HUES6 (cell line): Measurements from ENCODE around the gene ATP2A3.

Experiments used
- H3K27ac ChIP-seq: 2 replicates; pipeline ENCODE4 v1.7.0; 2013; ENCODE audit warnings: low read depth, mild to moderate bottlenecking, low read length, inconsistent platforms
- H3K27me3 ChIP-seq: 2 replicates; pipeline ENCODE4 v1.6.1; 2013; ENCODE audit warnings: low read length; ENCODE audit not compliant: control insufficient read depth, insufficient read depth
- H3K36me3 ChIP-seq: 2 replicates; pipeline ENCODE4 v1.6.1; 2013; ENCODE audit warnings: low read length; ENCODE audit not compliant: control insufficient read depth, insufficient read depth
- H3K4me1 ChIP-seq: 2 replicates; pipeline ENCODE4 v1.6.1; 2013; ENCODE audit warnings: low read length; ENCODE audit not compliant: control insufficient read depth, insufficient read depth
- H3K4me3 ChIP-seq: 2 replicates; pipeline ENCODE4 v1.5.1; 2013; ENCODE audit warnings: low read depth, low read length
- H3K9ac ChIP-seq: one replicate; pipeline ENCODE4 v1.6.1; 2013; ENCODE audit warnings: mild to moderate bottlenecking, low read length
- H3K9me3 ChIP-seq: 2 replicates; pipeline ENCODE4 v1.6.1; 2013; ENCODE audit warnings: low read depth, low read length; ENCODE audit not compliant: control insufficient read depth, insufficient read depth

The ATP2A3 gene

DNA sequence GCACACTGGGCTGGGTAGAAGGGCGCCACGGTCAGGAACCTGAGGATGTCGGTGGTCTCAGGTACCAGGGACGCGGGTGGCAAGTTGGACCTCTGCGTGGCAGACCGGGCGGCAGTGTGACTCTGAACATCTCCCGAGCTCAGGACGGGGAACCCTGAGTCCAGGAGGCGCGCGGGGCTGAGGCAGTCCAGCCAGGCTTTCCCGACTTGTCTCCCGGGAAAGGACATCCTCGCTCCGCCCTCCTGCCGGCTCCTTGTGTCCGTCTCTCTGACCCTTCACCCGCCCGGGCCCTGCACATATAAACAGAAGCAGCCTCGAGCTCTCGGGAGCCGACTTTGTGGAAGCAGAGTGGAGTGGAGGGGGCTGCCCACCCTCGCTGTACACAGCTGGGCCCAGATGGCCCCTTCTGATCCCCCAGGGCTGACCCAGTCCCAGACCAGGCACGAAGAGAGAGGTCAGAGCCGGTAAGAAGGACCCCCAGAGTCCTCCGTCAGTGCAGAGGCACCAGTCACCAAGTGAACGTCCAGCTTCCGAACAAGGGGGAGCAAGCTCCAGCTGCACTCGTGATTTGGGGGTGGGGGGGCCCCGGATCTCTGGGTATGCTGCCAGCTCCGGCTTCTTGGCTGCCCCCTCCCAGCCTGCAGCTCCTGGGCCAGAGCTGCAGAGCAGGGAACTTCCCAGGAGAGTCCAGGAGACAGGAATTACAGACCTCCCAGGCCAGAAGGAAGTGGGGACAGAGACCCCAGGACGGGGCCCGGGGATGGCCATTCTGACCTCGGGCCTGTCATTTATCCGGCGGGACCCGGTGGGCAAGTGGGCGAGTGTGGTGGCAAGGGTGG, 39.5 kb downstream of the ATP2A3 start:
- H3K9ac ChIP-seq: no peak overlapping the region
- no peaks in the 10 kb centered on the region for H3K9me3 ChIP-seq
- H3K27me3 ChIP-seq: no peaks in the 10 kb centered on the region
- H3K4me1 ChIP-seq: peaks cover 14% of the 10 kb centered on the region; the same call in 1 of the 2 replicates
- 0 out of 2 replicates have a peak, but pooled peaks cover 3% of the 10 kb centered on the region for H3K36me3 ChIP-seq
- H3K4me3 ChIP-seq: no peak overlapping the region
- no peak overlapping the region for H3K27ac ChIP-seq

DNA sequence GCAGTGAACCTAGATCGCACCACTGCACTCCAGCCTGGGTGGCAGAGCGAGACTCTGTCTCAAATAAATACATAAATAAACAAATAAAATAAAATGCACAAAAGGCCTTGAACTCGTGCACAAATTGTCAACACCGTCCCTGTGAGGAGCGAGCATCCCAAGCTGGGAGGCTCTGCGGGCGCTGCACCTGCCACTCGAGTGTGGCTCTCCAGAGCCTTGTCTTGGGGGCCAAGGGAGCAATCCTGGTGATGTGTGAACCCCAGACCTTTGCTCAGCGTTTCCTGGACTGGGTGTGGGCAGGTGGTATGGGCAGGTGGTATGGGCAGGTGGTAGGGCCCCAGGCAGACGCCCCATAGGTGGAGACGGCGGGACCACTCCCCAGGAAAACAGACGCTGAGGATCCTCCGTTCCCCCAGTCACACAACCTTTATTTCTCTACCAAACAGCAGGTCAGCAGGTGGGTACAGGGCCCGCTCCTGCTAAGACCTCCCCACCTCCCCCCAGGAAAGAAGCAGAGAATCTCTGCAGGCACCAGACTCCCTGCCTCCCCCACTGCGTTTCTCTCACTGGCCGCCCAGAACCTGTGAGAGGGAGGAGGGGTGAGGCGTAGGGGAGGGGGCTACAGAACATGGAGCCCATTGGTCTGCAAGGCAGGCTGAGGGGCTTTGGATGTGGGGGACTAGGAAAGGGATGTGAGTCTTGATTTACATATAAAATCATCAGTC, 40.6 kb downstream of the ATP2A3 start:
- H3K36me3 ChIP-seq: 0 out of 2 replicates have a peak, but pooled peaks cover 3% of the 10 kb centered on the region

DNA sequence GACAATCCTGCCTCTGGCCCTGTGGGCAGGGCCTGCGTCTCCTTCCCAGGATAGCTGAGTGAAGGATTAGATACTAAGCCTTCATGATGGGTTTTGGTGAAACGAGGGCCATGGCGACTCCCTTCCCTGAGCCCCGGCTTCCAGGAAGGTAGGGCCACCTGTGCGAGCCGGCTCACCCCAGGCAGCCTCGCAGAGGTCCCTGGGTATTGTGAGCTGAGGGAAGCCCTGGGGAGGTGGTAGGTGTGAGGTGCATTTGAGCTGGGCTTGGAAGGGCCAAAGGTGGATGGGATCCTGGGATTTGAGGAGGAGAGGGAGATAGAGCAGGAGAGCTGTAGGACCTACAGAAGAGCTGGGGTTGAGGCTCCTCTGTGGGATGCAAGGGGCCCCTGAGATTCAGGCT, 41.5 kb downstream of the ATP2A3 start:
- H3K4me3 ChIP-seq: no peak overlapping the region
- H3K9ac ChIP-seq: no peak overlapping the region
- no peak overlapping the region for H3K27ac ChIP-seq
- no peaks in the 10 kb centered on the region for H3K27me3 ChIP-seq
- H3K4me1 ChIP-seq: peaks cover 14% of the 10 kb centered on the region; the same call in 1 of the 2 replicates
- no peaks in the 10 kb centered on the region for H3K36me3 ChIP-seq
- H3K9me3 ChIP-seq: no peaks in the 10 kb centered on the region

More for the DNA sequence above, 40.6 kb downstream of the ATP2A3 start:
- Histone ChIP-seq H3K27ac (no peak overlapping the region), H3K9me3 (no peaks in the 10 kb centered on the region), H3K4me3 (no peak overlapping the region), H3K9ac (no peak overlapping the region), H3K4me1 (peaks cover 14% of the 10 kb centered on the region; the same call in 1 of the 2 replicates), H3K27me3 (no peaks in the 10 kb centered on the region)

DNA sequence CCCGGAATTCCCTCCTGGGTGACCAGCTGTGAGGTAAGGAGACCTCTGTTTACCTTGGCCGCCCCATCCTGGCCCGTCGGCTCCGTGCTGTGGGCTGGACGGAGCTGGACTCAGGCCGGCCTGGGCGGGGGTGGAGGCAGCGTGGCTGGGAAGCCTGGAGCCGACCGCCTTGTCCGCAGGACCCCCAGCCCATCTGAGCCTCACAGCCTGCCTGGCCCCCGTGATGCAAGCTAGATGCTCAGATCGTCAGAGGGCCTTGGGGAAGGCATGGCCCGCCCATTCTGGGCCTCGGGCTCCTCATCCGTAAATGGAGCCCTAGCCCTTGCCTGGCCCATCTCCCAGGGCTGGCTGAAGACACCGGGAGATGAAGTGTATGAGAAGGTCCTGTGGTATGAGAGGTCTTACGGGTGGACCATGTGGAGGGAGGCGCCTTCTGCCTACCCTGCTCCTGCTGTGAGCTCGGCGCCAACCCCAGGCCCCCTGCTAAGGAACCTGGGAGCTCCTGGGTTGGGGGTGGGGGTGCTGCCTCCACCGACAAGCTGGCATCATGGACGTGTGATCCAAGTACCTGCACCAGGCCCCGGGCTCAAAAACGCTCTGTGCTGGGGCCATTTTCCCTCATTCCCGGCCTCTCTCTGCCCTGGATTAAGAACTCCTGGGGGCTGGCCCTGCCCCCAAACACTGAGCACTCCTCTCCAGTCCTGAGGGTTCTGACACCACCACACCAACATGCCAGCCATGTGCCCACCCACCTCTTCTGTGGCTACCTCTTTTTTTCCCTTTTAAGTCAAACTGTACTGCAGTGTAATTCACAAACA, 42.5 kb downstream of the ATP2A3 start:
- Histone ChIP-seq H3K9ac (no peak overlapping the region), H3K4me1 (peaks cover 6% of the 10 kb centered on the region; the same call in 1 of the 2 replicates), H3K9me3 (no peaks in the 10 kb centered on the region), H3K27me3 (no peaks in the 10 kb centered on the region), H3K27ac (no peak overlapping the region), H3K4me3 (no peak overlapping the region), H3K36me3 (no peaks in the 10 kb centered on the region)

DNA sequence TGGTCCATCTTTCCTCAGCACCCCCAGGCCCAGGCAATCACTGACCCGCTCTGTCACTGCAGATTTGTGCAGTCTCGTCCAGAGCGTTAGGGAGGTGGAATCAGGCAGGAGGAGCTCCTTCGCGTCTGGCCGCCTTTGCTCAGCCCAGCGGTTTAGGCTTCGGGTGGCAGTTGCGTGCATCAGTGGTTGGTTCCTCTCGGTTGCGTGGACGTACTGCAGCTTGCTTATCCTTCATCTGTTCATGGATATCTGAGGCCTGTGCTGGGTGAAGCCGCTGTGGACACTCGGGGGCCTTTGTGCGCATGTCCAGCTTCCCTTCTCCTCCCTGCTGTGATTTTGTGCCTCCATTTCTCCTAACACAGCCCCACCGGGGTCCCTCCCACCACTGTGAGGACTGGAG, 43.2 kb downstream of the ATP2A3 start:
- H3K4me3 ChIP-seq: no peak overlapping the region
- no peaks in the 10 kb centered on the region for H3K27me3 ChIP-seq
- no peak overlapping the region for H3K9ac ChIP-seq
- H3K27ac ChIP-seq: no peak overlapping the region
- H3K4me1 ChIP-seq: peaks cover 3% of the 10 kb centered on the region; the same call in 1 of the 2 replicates
- no peaks in the 10 kb centered on the region for H3K9me3 ChIP-seq
- no peaks in the 10 kb centered on the region for H3K36me3 ChIP-seq

- H3K27ac ChIP-seq: no peak overlapping the region
- H3K9me3 ChIP-seq: no peaks in the 10 kb centered on the region
- no peaks in the 10 kb centered on the region for H3K4me1 ChIP-seq
- no peaks in the 10 kb centered on the region for H3K36me3 ChIP-seq
- H3K27me3 ChIP-seq: no peaks in the 10 kb centered on the region
- H3K9ac ChIP-seq: no peak overlapping the region
- no peak overlapping the region for H3K4me3 ChIP-seq
Observed at GRCh38 chr17:3919123-3919624, 45.1 kb downstream of the ATP2A3 start.

GRCh38 chr17:3918372-3919122, 45.7 kb downstream of the ATP2A3 start:
- Histone ChIP-seq H3K4me1 (no peaks in the 10 kb centered on the region), H3K36me3 (no peaks in the 10 kb centered on the region), H3K9me3 (no peaks in the 10 kb centered on the region), H3K4me3 (no peak overlapping the region), H3K9ac (no peak overlapping the region), H3K27me3 (no peaks in the 10 kb centered on the region), H3K27ac (no peak overlapping the region)

GRCh38 chr17:3917391-3917931, 46.8 kb downstream of the ATP2A3 start:
- no peaks in the 10 kb centered on the region for H3K36me3 ChIP-seq
- H3K9me3 ChIP-seq: no peaks in the 10 kb centered on the region
- H3K9ac ChIP-seq: no peak overlapping the region
- H3K27me3 ChIP-seq: no peaks in the 10 kb centered on the region
- no peak overlapping the region for H3K4me3 ChIP-seq
- no peak overlapping the region for H3K27ac ChIP-seq
- no peaks in the 10 kb centered on the region for H3K4me1 ChIP-seq

- no peak overlapping the region for H3K27ac ChIP-seq
- no peaks in the 10 kb centered on the region for H3K27me3 ChIP-seq
- no peaks in the 10 kb centered on the region for H3K36me3 ChIP-seq
- no peak overlapping the region for H3K9ac ChIP-seq
- no peaks in the 10 kb centered on the region for H3K4me1 ChIP-seq
- no peak overlapping the region for H3K4me3 ChIP-seq
- H3K9me3 ChIP-seq: no peaks in the 10 kb centered on the region
Observed at GRCh38 chr17:3916825-3917224, 47.4 kb downstream of the ATP2A3 start.
